ENCODE measurements around the gene NEMF. TPM values are rescaled to one million over a fixed set of nuclear protein-coding genes. Genes with fewer than 3 reads are reported as not detected.

NEMF gene
- polyA plus RNA-seq, 1 donor from 2014 or later, result 55.9 TPM

- Mint-ChIP-seq H3K4me3 (no peak overlapping the region), H3K36me3 (no peaks in the 10 kb centered on the region), H3K9me3 (peaks cover 0 to 2% (median 0%) of the 10 kb centered on the region in 3 donors), H3K4me1 (peaks cover 14 to 26% (median 16%) of the 10 kb centered on the region in 3 donors), H3K27me3 (no peaks in the 10 kb centered on the region), H3K27ac (no peak overlapping the region)
Measured at GRCh38 chr14:49863487-49864281, 11.1 kb upstream of the NEMF start.

GRCh38 chr14:49862089-49862673 is 9.6 kb upstream of the NEMF start:
- Mint-ChIP-seq H3K9me3 (peaks cover 0 to 5% (median 2%) of the 10 kb centered on the region in 3 donors), H3K4me1 (peaks cover 15 to 26% (median 16%) of the 10 kb centered on the region in 3 donors), H3K27ac (no peak overlapping the region), H3K4me3 (no peak overlapping the region), H3K27me3 (no peaks in the 10 kb centered on the region), H3K36me3 (no peaks in the 10 kb centered on the region)

GRCh38 chr14:49861699-49862088 is 9.1 kb upstream of the NEMF start:
- Mint-ChIP-seq H3K27ac (no peak overlapping the region), H3K27me3 (no peaks in the 10 kb centered on the region), H3K4me1 (peaks cover 15 to 26% (median 17%) of the 10 kb centered on the region in 3 donors), H3K4me3 (no peak overlapping the region), H3K9me3 (peaks cover 0 to 5% (median 2%) of the 10 kb centered on the region in 3 donors), H3K36me3 (no peaks in the 10 kb centered on the region)

GRCh38 chr14:49860988-49861698 is 8.6 kb upstream of the NEMF start:
- Mint-ChIP-seq H3K27ac (no peak overlapping the region), H3K36me3 (no peaks in the 10 kb centered on the region), H3K4me3 (no peak overlapping the region), H3K9me3 (peaks cover 0 to 5% (median 2%) of the 10 kb centered on the region in 3 donors), H3K27me3 (no peaks in the 10 kb centered on the region), H3K4me1 (peaks cover 15 to 26% (median 17%) of the 10 kb centered on the region in 3 donors)

GRCh38 chr14:49858383-49858782 is 5.8 kb upstream of the NEMF start:
- Mint-ChIP-seq H3K27me3 (no peaks in the 10 kb centered on the region), H3K4me3 (peak overlapping the region in 1 of 4 donors; percentile 11), H3K4me1 (peaks cover 22 to 31% (median 23%) of the 10 kb centered on the region in 3 donors), H3K9me3 (peaks cover 0 to 5% (median 2%) of the 10 kb centered on the region in 3 donors), H3K27ac (no peak overlapping the region), H3K36me3 (no peaks in the 10 kb centered on the region)

- Mint-ChIP-seq H3K36me3 (no peaks in the 10 kb centered on the region), H3K9me3 (peaks cover 0 to 5% (median 0%) of the 10 kb centered on the region in 3 donors), H3K27ac (peak overlapping the region in 2 of 3 donors; percentile 72 to 89), H3K4me3 (peak overlapping the region in 3 of 4 donors; percentile 37 to 73 (median 57)), H3K4me1 (peaks cover 20 to 30% (median 29%) of the 10 kb centered on the region in 3 donors), H3K27me3 (no peaks in the 10 kb centered on the region)
Measured at GRCh38 chr14:49857427-49858003, 4.9 kb upstream of the NEMF start.

- peak overlapping the region; percentile 94 to 99 (median 98) for H3K4me3 Mint-ChIP-seq
- H3K9me3 Mint-ChIP-seq, result peaks cover 0 to 5% (median 0%) of the 10 kb centered on the region in 3 donors
- no peaks in the 10 kb centered on the region for H3K27me3 Mint-ChIP-seq
- peak overlapping the region; percentile 78 to 83 (median 79) for H3K27ac Mint-ChIP-seq
- H3K36me3 Mint-ChIP-seq, result no peaks in the 10 kb centered on the region
- peaks cover 32 to 43% (median 36%) of the 10 kb centered on the region in 3 donors for H3K4me1 Mint-ChIP-seq
Measured at GRCh38 chr14:49853572-49854375, 1.2 kb upstream of the NEMF start.

- Mint-ChIP-seq H3K36me3 (no peaks in the 10 kb centered on the region), H3K4me3 (peak overlapping the region; percentile 94 to 99 (median 98)), H3K9me3 (peaks cover 0 to 5% (median 0%) of the 10 kb centered on the region in 3 donors), H3K27me3 (no peaks in the 10 kb centered on the region), H3K27ac (peak overlapping the region; percentile 78 to 97 (median 94)), H3K4me1 (peaks cover 32 to 41% (median 36%) of the 10 kb centered on the region in 3 donors)
Measured at GRCh38 chr14:49853158-49853477, 530 bp upstream of the NEMF start.

GRCh38 chr14:49851813-49852212 is 775 bp downstream of the NEMF start:
- H3K27ac Mint-ChIP-seq, result peak overlapping the region; percentile 78 to 97 (median 94)
- H3K4me3 Mint-ChIP-seq, result peak overlapping the region; percentile 94 to 99 (median 98)
- no peaks in the 10 kb centered on the region for H3K9me3 Mint-ChIP-seq
- no peaks in the 10 kb centered on the region for H3K27me3 Mint-ChIP-seq
- peaks cover 3% of the 10 kb centered on the region for H3K36me3 Mint-ChIP-seq
- H3K4me1 Mint-ChIP-seq, result peaks cover 24 to 35% (median 30%) of the 10 kb centered on the region in 3 donors

- Mint-ChIP-seq H3K4me1 (peaks cover 22 to 34% (median 30%) of the 10 kb centered on the region in 3 donors), H3K27ac (peak overlapping the region in 2 of 3 donors; percentile 46 to 52), H3K9me3 (no peaks in the 10 kb centered on the region), H3K4me3 (peak overlapping the region in 2 of 4 donors; percentile 33 to 67), H3K36me3 (peaks cover 7% of the 10 kb centered on the region), H3K27me3 (no peaks in the 10 kb centered on the region)
Measured at GRCh38 chr14:49849213-49849847, 3.3 kb downstream of the NEMF start.

- no peaks in the 10 kb centered on the region for H3K9me3 Mint-ChIP-seq
- H3K27me3 Mint-ChIP-seq, result no peaks in the 10 kb centered on the region
- peaks cover 0 to 8% (median 6%) of the 10 kb centered on the region in 3 donors for H3K4me1 Mint-ChIP-seq
- no peak overlapping the region for H3K27ac Mint-ChIP-seq
- no peak overlapping the region for H3K4me3 Mint-ChIP-seq
- peaks cover 9% of the 10 kb centered on the region for H3K36me3 Mint-ChIP-seq
Measured at GRCh38 chr14:49828640-49829039, 23.9 kb downstream of the NEMF start.

GRCh38 chr14:49820176-49820575 is 32.4 kb downstream of the NEMF start:
- H3K27ac Mint-ChIP-seq, result peak overlapping the region in 2 of 3 donors; percentile 39 to 73
- peaks cover 14% of the 10 kb centered on the region for H3K36me3 Mint-ChIP-seq
- H3K27me3 Mint-ChIP-seq, result no peaks in the 10 kb centered on the region
- no peak overlapping the region for H3K4me3 Mint-ChIP-seq
- peaks cover 0 to 5% (median 5%) of the 10 kb centered on the region in 3 donors for H3K4me1 Mint-ChIP-seq
- peaks cover 3 to 8% (median 4%) of the 10 kb centered on the region in 3 donors for H3K9me3 Mint-ChIP-seq

- peaks cover 4 to 8% (median 4%) of the 10 kb centered on the region in 3 donors for H3K9me3 Mint-ChIP-seq
- peak overlapping the region in 1 of 3 donors; percentile 39 for H3K27ac Mint-ChIP-seq
- H3K4me3 Mint-ChIP-seq, result no peak overlapping the region
- H3K36me3 Mint-ChIP-seq, result peaks cover 22% of the 10 kb centered on the region
- peaks cover 0 to 5% (median 3%) of the 10 kb centered on the region in 3 donors for H3K4me1 Mint-ChIP-seq
- H3K27me3 Mint-ChIP-seq, result no peaks in the 10 kb centered on the region
Measured at GRCh38 chr14:49816844-49817243, 35.7 kb downstream of the NEMF start.

All from IgD-negative memory B cell (primary cell).